ENCODE measurements around the gene UBE2E2. TPM values are rescaled to one million over a fixed set of nuclear protein-coding genes. Genes with fewer than 3 reads are reported as not detected.

The UBE2E2 gene
- total RNA-seq, 1 donor from 2014 or later: 61.3 TPM

DNA sequence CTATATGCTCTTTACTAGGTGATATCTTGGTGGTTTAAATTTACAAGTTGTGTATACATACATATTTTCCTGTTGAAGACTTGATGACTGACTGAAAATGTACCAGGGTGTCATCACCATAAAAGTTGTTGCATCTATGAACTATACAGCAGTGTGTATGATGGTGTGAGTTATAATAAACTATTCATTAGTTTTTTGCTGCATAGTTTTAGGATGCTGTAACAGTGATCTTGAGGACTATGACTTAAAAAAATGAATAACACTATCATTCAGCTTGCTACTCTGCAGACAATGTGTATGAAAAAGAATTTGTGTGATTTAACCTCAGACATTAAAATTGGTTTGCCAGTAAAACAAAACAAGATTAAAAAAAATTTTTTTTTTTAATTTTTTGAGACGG lies 49.0 kb downstream of the UBE2E2 start:
- Histone ChIP-seq H3K4me3 (ENCODE audit: low read depth, low read length) (no peak overlapping the region), H3K36me3 (ENCODE audit: control insufficient read depth, insufficient read depth, low read length) (no peaks in the 10 kb centered on the region), H3K27me3 (ENCODE audit: control insufficient read depth, insufficient read depth, low read length) (no peaks in the 10 kb centered on the region)
- DNase-seq (ENCODE audit: low read depth) (no peak), FAIRE-seq (no peak)
- TF ChIP-seq, protein P1, sequence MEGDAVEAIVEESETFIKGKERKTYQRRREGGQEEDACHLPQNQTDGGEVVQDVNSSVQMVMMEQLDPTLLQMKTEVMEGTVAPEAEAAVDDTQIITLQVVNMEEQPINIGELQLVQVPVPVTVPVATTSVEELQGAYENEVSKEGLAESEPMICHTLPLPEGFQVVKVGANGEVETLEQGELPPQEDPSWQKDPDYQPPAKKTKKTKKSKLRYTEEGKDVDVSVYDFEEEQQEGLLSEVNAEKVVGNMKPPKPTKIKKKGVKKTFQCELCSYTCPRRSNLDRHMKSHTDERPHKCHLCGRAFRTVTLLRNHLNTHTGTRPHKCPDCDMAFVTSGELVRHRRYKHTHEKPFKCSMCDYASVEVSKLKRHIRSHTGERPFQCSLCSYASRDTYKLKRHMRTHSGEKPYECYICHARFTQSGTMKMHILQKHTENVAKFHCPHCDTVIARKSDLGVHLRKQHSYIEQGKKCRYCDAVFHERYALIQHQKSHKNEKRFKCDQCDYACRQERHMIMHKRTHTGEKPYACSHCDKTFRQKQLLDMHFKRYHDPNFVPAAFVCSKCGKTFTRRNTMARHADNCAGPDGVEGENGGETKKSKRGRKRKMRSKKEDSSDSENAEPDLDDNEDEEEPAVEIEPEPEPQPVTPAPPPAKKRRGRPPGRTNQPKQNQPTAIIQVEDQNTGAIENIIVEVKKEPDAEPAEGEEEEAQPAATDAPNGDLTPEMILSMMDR (IDR thresholded peaks at IDR 0.05; ENCODE audit: insufficient read depth, low read length, severe bottlenecking): no peak

DNA sequence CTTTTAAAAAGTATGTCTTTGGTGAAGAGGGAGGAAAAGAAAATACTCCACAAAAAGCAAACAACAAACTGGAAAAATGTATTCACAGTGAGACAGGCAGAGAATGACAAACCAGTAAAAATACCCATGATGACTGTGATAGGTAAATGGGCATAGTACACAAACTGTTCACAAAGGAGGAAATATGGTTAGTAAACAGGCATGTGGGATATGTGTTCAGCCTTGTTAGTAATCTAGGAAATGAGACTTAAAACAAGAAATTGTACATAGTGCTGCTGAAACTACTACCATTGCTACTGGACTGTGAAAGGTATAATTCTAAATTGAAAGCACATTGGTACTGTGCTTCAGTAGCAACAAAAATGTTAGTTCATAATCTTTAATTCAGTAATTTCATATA lies 50.1 kb downstream of the UBE2E2 start:
- Histone ChIP-seq H3K4me3 (ENCODE audit: low read depth, low read length) (no peak overlapping the region), H3K27me3 (ENCODE audit: control insufficient read depth, insufficient read depth, low read length) (no peaks in the 10 kb centered on the region), H3K36me3 (ENCODE audit: control insufficient read depth, insufficient read depth, low read length) (no peaks in the 10 kb centered on the region)
- FAIRE-seq (no peak), DNase-seq (ENCODE audit: low read depth) (peak; percentile 69)
- TF ChIP-seq, protein P1 (IDR thresholded peaks at IDR 0.05; ENCODE audit: insufficient read depth, low read length, severe bottlenecking): no peak

DNA sequence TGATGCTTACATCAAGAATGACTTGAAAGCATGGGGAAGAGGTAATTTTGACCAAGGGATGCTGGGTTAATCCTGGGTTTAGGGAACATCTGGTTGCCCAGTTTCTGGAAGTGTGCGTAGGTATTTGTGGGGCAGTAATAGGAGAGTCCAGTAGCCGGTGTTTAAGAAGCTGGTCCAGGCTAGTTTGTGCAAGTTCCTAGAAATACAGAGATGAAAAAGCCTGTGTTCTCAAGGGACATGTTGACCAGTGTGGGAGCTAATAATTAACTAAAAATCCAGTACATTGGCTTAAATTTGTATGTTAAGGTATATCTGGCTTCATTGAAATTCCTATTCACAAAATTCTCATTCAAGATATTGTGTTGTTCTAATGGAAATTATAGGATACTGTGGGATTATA lies 51.2 kb downstream of the UBE2E2 start:
- no peak overlapping the region for H3K4me3 ChIP-seq (ENCODE audit: low read depth, low read length)
- no peak for FAIRE-seq
- DNase-seq (ENCODE audit: low read depth): no peak
- no peaks in the 10 kb centered on the region for H3K27me3 ChIP-seq (ENCODE audit: control insufficient read depth, insufficient read depth, low read length)
- H3K36me3 ChIP-seq (ENCODE audit: control insufficient read depth, insufficient read depth, low read length): no peaks in the 10 kb centered on the region
- TF ChIP-seq, protein P1 (IDR thresholded peaks at IDR 0.05; ENCODE audit: insufficient read depth, low read length, severe bottlenecking): no peak

DNA sequence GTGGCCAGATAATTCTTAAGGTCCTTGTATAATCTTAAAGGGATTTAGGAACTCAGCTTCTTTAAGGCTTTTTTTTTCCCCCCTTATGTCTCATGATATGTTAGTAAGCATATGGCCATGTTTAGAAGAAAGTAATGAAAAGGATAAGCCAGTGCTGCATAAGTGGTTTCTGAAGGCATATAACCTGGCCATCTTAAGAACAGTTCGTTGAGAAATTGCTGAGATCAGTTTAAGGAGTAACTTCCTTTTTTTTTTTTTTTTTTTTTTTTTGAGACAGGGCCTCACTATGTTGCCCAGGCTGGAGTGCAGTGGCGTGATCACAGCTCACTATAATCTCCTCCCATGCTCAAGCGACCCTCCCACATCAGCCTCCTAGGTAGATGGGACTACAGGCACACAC lies 51.7 kb downstream of the UBE2E2 start:
- no peak for DNase-seq (ENCODE audit: low read depth)
- no peaks in the 10 kb centered on the region for H3K27me3 ChIP-seq (ENCODE audit: control insufficient read depth, insufficient read depth, low read length)
- FAIRE-seq: no peak
- no peak overlapping the region for H3K4me3 ChIP-seq (ENCODE audit: low read depth, low read length)
- H3K36me3 ChIP-seq (ENCODE audit: control insufficient read depth, insufficient read depth, low read length): no peaks in the 10 kb centered on the region
- TF ChIP-seq, protein P1 (IDR thresholded peaks at IDR 0.05; ENCODE audit: insufficient read depth, low read length, severe bottlenecking): no peak

DNA sequence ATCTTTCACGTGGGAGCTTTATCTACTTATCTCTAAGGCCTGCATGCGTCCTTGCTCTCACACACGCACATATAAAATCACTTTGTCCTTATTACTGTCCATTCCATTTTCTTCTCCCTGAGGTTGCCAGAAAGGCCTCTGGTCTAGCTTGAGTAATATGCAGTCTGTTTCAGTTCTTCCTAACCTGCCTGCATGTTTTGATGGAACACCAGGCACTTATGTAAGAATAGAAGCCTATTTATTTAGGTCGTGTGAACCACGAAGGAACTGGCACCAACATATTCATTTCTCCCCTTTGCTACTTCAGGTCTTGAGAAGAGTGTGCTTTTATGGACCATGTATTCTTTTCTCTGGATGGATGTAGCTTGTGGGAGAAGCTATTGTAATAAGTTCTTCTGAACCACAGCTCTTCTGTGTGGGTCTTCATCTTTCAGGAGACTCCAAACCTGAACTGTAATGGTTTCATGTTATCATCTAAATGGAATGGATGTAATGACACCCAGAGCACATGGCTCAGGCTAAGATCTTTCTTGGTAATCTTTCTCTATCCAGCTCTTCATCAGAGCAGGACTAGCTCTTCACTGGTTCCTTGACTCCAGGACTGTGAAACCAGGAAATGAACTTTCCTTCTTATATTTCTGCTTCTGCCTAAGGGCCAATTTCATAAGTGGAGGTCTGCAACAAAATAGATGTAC lies 53.8 kb downstream of the UBE2E2 start:
- H3K36me3 ChIP-seq (ENCODE audit: control insufficient read depth, insufficient read depth, low read length): no peaks in the 10 kb centered on the region
- H3K27me3 ChIP-seq (ENCODE audit: control insufficient read depth, insufficient read depth, low read length): no peaks in the 10 kb centered on the region
- TF ChIP-seq, protein P1 (IDR thresholded peaks at IDR 0.05; ENCODE audit: insufficient read depth, low read length, severe bottlenecking): no peak
- DNase-seq (ENCODE audit: low read depth): no peak
- no peak overlapping the region for H3K4me3 ChIP-seq (ENCODE audit: low read depth, low read length)
- no peak for FAIRE-seq

DNA sequence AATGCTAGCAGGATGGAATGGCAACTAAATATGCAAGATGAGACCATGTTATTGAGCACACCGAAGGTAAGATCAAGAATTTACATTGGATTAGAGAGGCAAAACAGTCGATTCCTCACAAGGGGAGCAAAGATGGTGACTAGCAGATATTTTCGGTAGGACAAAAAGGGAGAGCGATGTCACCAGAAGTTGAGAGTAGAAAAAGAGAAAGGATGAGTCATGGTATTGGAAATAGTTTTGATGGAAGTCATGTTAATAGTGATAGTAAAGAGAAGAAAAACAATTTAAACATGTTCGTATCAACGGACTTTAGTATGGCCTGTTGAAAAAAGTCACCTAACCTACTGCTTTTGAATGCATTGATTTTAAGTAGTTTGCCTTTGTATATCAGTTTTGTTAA lies 55.0 kb downstream of the UBE2E2 start:
- FAIRE-seq (no peak), DNase-seq (ENCODE audit: low read depth) (no peak)
- TF ChIP-seq, protein P1 (IDR thresholded peaks at IDR 0.05; ENCODE audit: insufficient read depth, low read length, severe bottlenecking): no peak
- Histone ChIP-seq H3K27me3 (ENCODE audit: control insufficient read depth, insufficient read depth, low read length) (no peaks in the 10 kb centered on the region), H3K4me3 (ENCODE audit: low read depth, low read length) (no peak overlapping the region), H3K36me3 (ENCODE audit: control insufficient read depth, insufficient read depth, low read length) (no peaks in the 10 kb centered on the region)
